IMR-90 (cell line): Measurements from ENCODE around the gene TBC1D1. TPM values are rescaled to one million over a fixed set of nuclear protein-coding genes. Genes with fewer than 3 reads are reported as not detected.

Experiments
- ATAC-seq: fragments of 200-7000 bp; cut with Tn5 transposase; 2 replicates; pipeline ENCODE4 v1.9.1; 2020; ENCODE audit warnings: low read depth, mild to moderate bottlenecking, moderate library complexity
- BruUV-seq: library from RNA; stranded (reverse); fragments of 400-500 nt; replicated peaks from 2 replicates; lab custom pipeline; 2021; lab: Mats Ljungman, UMichigan
- CTCF ChIA-PET: fragments of 300-600 bp; formaldehyde crosslinking; extraction: SDS; loops from one replicate; lab custom pipeline; 2021; ENCODE audit warnings: antibody characterized with exemption; lab: Yijun Ruan, JAX
- POLR2A ChIA-PET: fragments of 300-600 bp; sonication (Branson Sonifier 250); formaldehyde crosslinking; loops from one replicate; lab custom pipeline; 2022; ENCODE audit warnings: antibody characterized with exemption; ENCODE audit not compliant: unreplicated experiment; lab: Charles Lee
- DNase-seq: peaks from one replicate; pipeline ENCODE4 v3.0.0; 2013
- H2AFZ ChIP-seq: replicated peaks from 2 replicates; pipeline ENCODE3; 2013; ENCODE audit warnings: low read length, mild to moderate bottlenecking; ENCODE audit not compliant: poor library complexity
- H2AK5ac ChIP-seq: 2 replicates; pipeline ENCODE4 v1.6.1; 2013; ENCODE audit warnings: low read depth, low read length, inconsistent platforms
- H2AK9ac ChIP-seq: replicated peaks from 2 replicates; pipeline ENCODE3; 2013; ENCODE audit warnings: mild to moderate bottlenecking, low read depth, low read length, moderate library complexity; ENCODE audit not compliant: poor library complexity
- H2BK120ac ChIP-seq: 2 replicates; pipeline ENCODE4 v1.6.1; 2013; ENCODE audit warnings: low read depth, low read length, inconsistent platforms
- H2BK15ac ChIP-seq: 3 replicates; pipeline ENCODE4 v1.6.1; 2013; ENCODE audit warnings: low read depth, low read length, inconsistent platforms
- H2BK20ac ChIP-seq: 2 replicates; pipeline ENCODE4 v1.6.1; 2013; ENCODE audit warnings: low read depth, mild to moderate bottlenecking, inconsistent platforms, low read length, moderate library complexity
- H2BK5ac ChIP-seq: 2 replicates; pipeline ENCODE4 v1.6.1; 2013; ENCODE audit warnings: mild to moderate bottlenecking, low read depth, low read length, inconsistent platforms; ENCODE audit not compliant: poor library complexity, severe bottlenecking
- H3K14ac ChIP-seq: replicated peaks from 2 replicates; pipeline ENCODE4 v1.6.1; 2013; ENCODE audit warnings: low read depth, low read length, inconsistent platforms
- H3K18ac ChIP-seq: 2 replicates; pipeline ENCODE4 v1.6.1; 2013; ENCODE audit warnings: low read depth, low read length, control low read depth
- H3K23ac ChIP-seq: 2 replicates; pipeline ENCODE4 v1.6.1; 2013; ENCODE audit warnings: low read depth, low read length, inconsistent platforms
- H3K27ac ChIP-seq: 2 replicates; pipeline ENCODE4 v1.5.1; 2013; ENCODE audit warnings: mild to moderate bottlenecking, control low read depth, low read length; ENCODE audit not compliant: insufficient read depth
- H3K27me3 ChIP-seq: 2 replicates; pipeline ENCODE4 v1.6.1; 2013; ENCODE audit warnings: low read length; ENCODE audit not compliant: control insufficient read depth, insufficient read depth
- H3K36me3 ChIP-seq: 2 replicates; pipeline ENCODE4 v1.6.1; 2013; ENCODE audit warnings: low read length, mixed read lengths; ENCODE audit not compliant: control insufficient read depth, insufficient read depth
- H3K4ac ChIP-seq: 2 replicates; pipeline ENCODE4 v1.6.1; 2013; ENCODE audit warnings: low read depth, low read length, inconsistent platforms
- H3K4me1 ChIP-seq: 2 replicates; pipeline ENCODE4 v1.6.1; 2013; ENCODE audit warnings: low read length, mixed read lengths; ENCODE audit not compliant: control insufficient read depth, insufficient read depth
- H3K4me2 ChIP-seq: 2 replicates; pipeline ENCODE4 v1.6.1; 2013; ENCODE audit warnings: low read depth, mild to moderate bottlenecking, control low read depth, low read length, moderate library complexity
- H3K4me3 ChIP-seq: 2 replicates; pipeline ENCODE4 v1.5.1; 2013; ENCODE audit warnings: low read depth, mild to moderate bottlenecking, control low read depth, low read length, moderate library complexity; ENCODE audit not compliant: insufficient read depth
- H3K56ac ChIP-seq: 2 replicates; pipeline ENCODE4 v1.6.1; 2013; ENCODE audit warnings: low read length, inconsistent platforms; ENCODE audit not compliant: insufficient read depth; ENCODE audit errors: extremely low read depth
- H3K79me1 ChIP-seq, 2 experiments: 2 replicates each; pipeline ENCODE4 v1.6.1; 2013; ENCODE audit warnings: low read length in 2 of 2, inconsistent platforms in 1 of 2, low read depth in 1 of 2
- H3K9ac ChIP-seq: 2 replicates; pipeline ENCODE4 v1.6.1; 2013; ENCODE audit warnings: low read depth, low read length, control low read depth
- H3K9me1 ChIP-seq: 2 replicates; pipeline ENCODE4 v1.6.1; 2013; ENCODE audit warnings: low read length, inconsistent platforms; ENCODE audit not compliant: insufficient read depth
- H3K9me3 ChIP-seq: 2 replicates; pipeline ENCODE4 v1.6.1; 2013; ENCODE audit warnings: low read length; ENCODE audit not compliant: control insufficient read depth, insufficient read depth
- H4K20me1 ChIP-seq: 2 replicates; pipeline ENCODE4 v1.6.1; 2013; ENCODE audit warnings: low read length, inconsistent platforms; ENCODE audit not compliant: insufficient read depth
- H4K5ac ChIP-seq: 2 replicates; pipeline ENCODE4 v1.6.1; 2013; ENCODE audit warnings: mild to moderate bottlenecking, low read depth, low read length, control low read depth
- H4K8ac ChIP-seq, 2 experiments: 2 replicates each; pipeline ENCODE4 v1.6.1; 2013; ENCODE audit warnings: low read depth in 2 of 2, low read length in 2 of 2, control low read depth in 1 of 2, inconsistent platforms in 1 of 2
- H4K91ac ChIP-seq: 2 replicates; pipeline ENCODE4 v1.6.1; 2013; ENCODE audit warnings: low read depth, low read length, inconsistent platforms; ENCODE audit not compliant: insufficient read depth
- CEBPB ChIP-seq: IDR thresholded peaks from 2 replicates; pipeline ENCODE4 v1.6.1; 2012; ENCODE audit warnings: low read depth, low read length, improper control_type of control experiment
- MAFK ChIP-seq: IDR thresholded peaks from 2 replicates; pipeline ENCODE4 v1.6.1; 2012; ENCODE audit warnings: low read depth, low read length, improper control_type of control experiment
- MAZ ChIP-seq: IDR thresholded peaks from 2 replicates; pipeline ENCODE4 v1.6.1; 2012; ENCODE audit warnings: low read depth, mild to moderate bottlenecking, low read length, improper control_type of control experiment, moderate library complexity, borderline replicate concordance
- NFE2L2 ChIP-seq: fragments of 150-350 bp; IDR thresholded peaks from 2 replicates; pipeline ENCODE4 v1.6.1; 2016; ENCODE audit warnings: low read depth, mild to moderate bottlenecking, low read length
- POLR2A ChIP-seq: IDR thresholded peaks from 2 replicates; pipeline ENCODE4 v1.6.1; 2012; ENCODE audit warnings: mild to moderate bottlenecking, low read depth, low read length
- RAD21 ChIP-seq: IDR thresholded peaks from 2 replicates; pipeline ENCODE4 v1.6.1; 2012; ENCODE audit warnings: low read length, improper control_type of control experiment
- WGBS, 2 experiments: methylation state at CpG; one replicate each; pipeline versions ENCODE4 v1.1.5 to v1.1.7; 2013; ENCODE audit warnings: missing lambda C conversion rate in 2 of 2; ENCODE audit not compliant: insufficient read length in 1 of 2; ENCODE audit errors: extremely low coverage in 2 of 2; 5-methylcytosine and 5-hydroxymethylcytosine counted together
- dilution Hi-C: fragments of 300-500 bp; cut with HindIII; formaldehyde crosslinking; loops from one replicate; pipeline ENCODE4 v1.14.3; 2018; ENCODE audit warnings: low sequenced_read_pairs; ENCODE audit not compliant: unreplicated experiment
- in situ Hi-C: fragments of 300-500 bp; cut with MboI; formaldehyde crosslinking; loops from 3 replicates; pipeline ENCODE4 v1.14.3; 2019; ENCODE audit warnings: low sequenced_read_pairs, inconsistent platforms, mixed read lengths
- intact Hi-C: fragments of 100-400 bp; cut with micrococcal nuclease; formaldehyde crosslinking; loops from 2 replicates; pipeline ENCODE4 v1.10.0; 2022
- polyA plus RNA-seq, 3 experiments: library from polyadenylated mRNA; depleted of rRNA; stranded (reverse); fragments of >200 nt; gene quantifications; 2 replicates each; pipeline ENCODE4 v1.2.3, GENCODE V29; 2012; ENCODE audit warnings: low replicate concordance in 1 of 3
- total RNA-seq: library from RNA; depleted of rRNA; stranded (reverse); fragments of >200 nt; gene quantifications from 2 replicates; pipeline ENCODE4 v1.2.3, GENCODE V29; 2012
- TF ChIP-seq, protein P1 (sequence below): fragments of 150-350 bp; IDR thresholded peaks from 2 replicates; pipeline ENCODE4 v1.6.1; 2016; ENCODE audit warnings: low read depth, mild to moderate bottlenecking, low read length, moderate library complexity, borderline replicate concordance

TBC1D1 gene
- total and polyA plus RNA-seq, 2 of the 4 experiments (the other 2 are of a cell fraction): 42.4 to 104 TPM

DNA sequence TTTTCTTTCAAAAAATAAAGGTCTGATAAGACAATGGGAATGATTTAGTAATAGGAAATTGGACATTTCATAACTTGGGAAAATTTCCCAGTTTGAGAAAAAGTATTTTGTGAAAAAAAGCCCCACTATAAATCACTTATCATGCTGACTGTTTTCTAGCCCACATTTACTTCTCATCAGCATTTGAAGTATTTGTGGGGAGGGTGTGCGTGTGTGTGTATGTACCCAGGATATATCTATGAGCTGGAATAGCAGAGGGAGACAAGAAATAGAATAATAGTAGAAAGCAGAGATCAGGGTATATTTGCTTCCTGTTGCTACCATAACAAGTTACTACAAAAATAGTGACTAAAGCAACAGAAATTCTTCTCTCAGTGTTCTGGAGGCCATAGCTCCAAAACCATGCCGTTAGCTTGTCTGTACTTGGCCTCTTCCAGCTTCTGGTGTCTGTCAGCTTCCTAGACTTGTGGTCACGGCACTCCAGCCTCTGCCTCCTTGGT is 209.1 kb downstream of the TBC1D1 start:
- Histone ChIP-seq H3K14ac (peak overlapping the region; percentile 79), H4K91ac (peak overlapping the region; percentile 69; the same call in 1 of the 2 replicates), H4K8ac (peak overlapping the region in 1 of 2 experiments; percentile 81; a peak in 3 of 4 replicates), H3K4me1 (peaks cover 22% of the 10 kb centered on the region), H2BK20ac (peak overlapping the region; percentile 15; the same call in 1 of the 2 replicates), H3K4me2 (no peak overlapping the region), H2BK5ac (peak overlapping the region; percentile 89), H4K20me1 (no peaks in the 10 kb centered on the region), H3K23ac (no peak overlapping the region; the same call in 1 of the 2 replicates), H3K9ac (no peak overlapping the region; the same call in 1 of the 2 replicates), H3K27ac (peak overlapping the region; percentile 71; the same call in 1 of the 2 replicates), H4K5ac (peak overlapping the region; percentile 41; the same call in 1 of the 2 replicates), H2BK15ac (peak overlapping the region; percentile 57; the same call in 2 of the 3 replicates), H3K4me3 (no peak overlapping the region), H3K36me3 (peaks cover 2% of the 10 kb centered on the region; the same call in 1 of the 2 replicates), H2AK9ac (no peak overlapping the region), H3K18ac (peak overlapping the region; percentile 69; the same call in 1 of the 2 replicates), H3K27me3 (no peaks in the 10 kb centered on the region), H2AFZ (peak overlapping the region; percentile 39), H3K4ac (peak overlapping the region; percentile 65), H3K9me3 (no peaks in the 10 kb centered on the region), H2BK120ac (peak overlapping the region; percentile 86), H3K56ac (no peak overlapping the region), H2AK5ac (peak overlapping the region; percentile 88), H3K9me1 (peaks cover 22% of the 10 kb centered on the region), H3K79me1 (peaks cover 0 to 14% of the 10 kb centered on the region in 2 experiments; a peak in 2 of 4 replicates)
- in situ Hi-C loops (no loop called here), intact Hi-C loops (no loop called here), dilution Hi-C loops (no loop called here)
- WGBS, 2 experiments: 20% methylated on average over 1 of the region's 3 CpGs; no CpG with 5 or more reads in 1 of the 2 experiments
- no peak for TF ChIP-seq MAZ
- 0 out of 2 replicates have a peak, but pooled peaks have one; percentile 26 for TF ChIP-seq CEBPB
- TF ChIP-seq POLR2A: peak; percentile 27; the same call in 1 of the 2 replicates
- TF ChIP-seq RAD21: peak; percentile 23; the same call in 1 of the 2 replicates
- TF ChIP-seq NFE2L2: peak; percentile 9; the same call in 1 of the 2 replicates
- TF ChIP-seq, protein P1, sequence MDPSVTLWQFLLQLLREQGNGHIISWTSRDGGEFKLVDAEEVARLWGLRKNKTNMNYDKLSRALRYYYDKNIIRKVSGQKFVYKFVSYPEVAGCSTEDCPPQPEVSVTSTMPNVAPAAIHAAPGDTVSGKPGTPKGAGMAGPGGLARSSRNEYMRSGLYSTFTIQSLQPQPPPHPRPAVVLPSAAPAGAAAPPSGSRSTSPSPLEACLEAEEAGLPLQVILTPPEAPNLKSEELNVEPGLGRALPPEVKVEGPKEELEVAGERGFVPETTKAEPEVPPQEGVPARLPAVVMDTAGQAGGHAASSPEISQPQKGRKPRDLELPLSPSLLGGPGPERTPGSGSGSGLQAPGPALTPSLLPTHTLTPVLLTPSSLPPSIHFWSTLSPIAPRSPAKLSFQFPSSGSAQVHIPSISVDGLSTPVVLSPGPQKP: no peak
- TF ChIP-seq MAFK: 0 out of 2 replicates have a peak, but pooled peaks have one; percentile 21
- ChIA-PET POLR2A (no interaction called here), CTCF (no interaction called here)
- ATAC-seq (peak; percentile 90), DNase-seq (peak; percentile 87)
- BruUV-seq: no TSS peak
